OCI-LY3 (cell line): ENCODE measurements around the gene NUDCD2.

Experiments used
- H2AFZ ChIP-seq: fragments of 200-600, 300-600 bp; shearing (Covaris generic); 2 replicates; pipeline ENCODE4 v1.6.0; 2014; ENCODE audit warnings: antibody characterized with exemption, low read depth, low read length
- H3K27ac ChIP-seq: fragments of 200-600, 300-600 bp; sonication (generic); 2 replicates; pipeline ENCODE4 v1.5.1; 2014; ENCODE audit warnings: mild to moderate bottlenecking, low read length, moderate library complexity, mixed read lengths
- H3K27me3 ChIP-seq: fragments of 200-600, 300-600 bp; sonication (generic); 2 replicates; pipeline ENCODE4 v1.6.1; 2014; ENCODE audit warnings: low read depth, low read length, mixed read lengths
- H3K36me3 ChIP-seq: fragments of 200-600, 300-600 bp; sonication (generic); replicated peaks from 2 replicates; pipeline ENCODE3; 2014; ENCODE audit warnings: low read depth, low read length, mixed read lengths
- H3K4me1 ChIP-seq: fragments of 300-600, 200-600 bp; sonication (generic); 2 replicates; pipeline ENCODE4 v1.6.1; 2014; ENCODE audit warnings: low read length, mixed read lengths
- H3K4me2 ChIP-seq: fragments of 200-600, 300-600 bp; sonication (generic); 2 replicates; pipeline ENCODE4 v1.6.1; 2014; ENCODE audit warnings: low read length, mixed read lengths
- H3K4me3 ChIP-seq: fragments of 300-600, 200-600 bp; sonication (generic); 2 replicates; pipeline ENCODE4 v1.5.1; 2014; ENCODE audit warnings: antibody characterized with exemption, mild to moderate bottlenecking, low read length, moderate library complexity
- H3K79me2 ChIP-seq: fragments of 300-600, 200-600 bp; shearing (Covaris generic); 2 replicates; pipeline ENCODE4 v1.6.1; 2014; ENCODE audit warnings: mild to moderate bottlenecking, low read length, mixed read lengths
- H3K9ac ChIP-seq: fragments of 300-600, 200-600 bp; shearing (Covaris generic); 2 replicates; pipeline ENCODE4 v1.6.0; 2014; ENCODE audit warnings: mild to moderate bottlenecking, low read length, moderate library complexity
- H3K9me3 ChIP-seq: fragments of 200-600, 300-600 bp; shearing (Covaris generic); 2 replicates; pipeline ENCODE4 v1.6.1; 2014; ENCODE audit warnings: low read length, mixed read lengths; ENCODE audit not compliant: insufficient read depth
- H4K20me1 ChIP-seq: fragments of 200-600, 300-600 bp; sonication (generic); 2 replicates; pipeline ENCODE4 v1.6.1; 2016; ENCODE audit warnings: low read length, mixed read lengths; ENCODE audit not compliant: insufficient read depth
- CTCF ChIP-seq: fragments of 200-600, 300-600 bp; sonication (generic); IDR thresholded peaks from 2 replicates; pipeline ENCODE4 v1.5.1; 2014; ENCODE audit warnings: antibody characterized with exemption, low read length, low read depth
- EZH2phosphoT487 ChIP-seq: fragments of 200-600 bp; shearing (Covaris generic); IDR thresholded peaks from 2 replicates; pipeline ENCODE4 v1.6.1; 2018; ENCODE audit warnings: antibody characterized with exemption, mixed run types, low read depth

The NUDCD2 gene

GRCh38 chr5:163409384-163409783 lies 50.5 kb downstream of the NUDCD2 start:
- peaks cover 9% of the 10 kb centered on the region for H3K4me1 ChIP-seq
- H3K4me3 ChIP-seq, result no peak overlapping the region
- H3K36me3 ChIP-seq, result no peaks in the 10 kb centered on the region
- H3K9me3 ChIP-seq, result no peaks in the 10 kb centered on the region
- no peak for TF ChIP-seq EZH2phosphoT487
- no peak for TF ChIP-seq CTCF
- no peaks in the 10 kb centered on the region for H3K27me3 ChIP-seq
- H4K20me1 ChIP-seq, result no peaks in the 10 kb centered on the region
- H3K9ac ChIP-seq, result no peak overlapping the region
- H3K79me2 ChIP-seq, result no peaks in the 10 kb centered on the region
- no peak overlapping the region for H3K4me2 ChIP-seq
- H3K27ac ChIP-seq, result no peak overlapping the region
- H2AFZ ChIP-seq, result no peak overlapping the region

GRCh38 chr5:163408311-163408923 lies 51.5 kb downstream of the NUDCD2 start:
- Histone ChIP-seq H3K27me3 (peaks cover 4% of the 10 kb centered on the region; the same call in 1 of the 2 replicates), H3K9me3 (no peaks in the 10 kb centered on the region), H3K4me3 (peak overlapping the region; percentile 60), H3K36me3 (no peaks in the 10 kb centered on the region), H4K20me1 (no peaks in the 10 kb centered on the region), H3K9ac (no peak overlapping the region), H3K79me2 (no peaks in the 10 kb centered on the region), H3K27ac (no peak overlapping the region), H3K4me1 (peaks cover 9% of the 10 kb centered on the region), H2AFZ (0 out of 2 replicates have a peak overlapping the region, but pooled peaks have one; percentile 75), H3K4me2 (peak overlapping the region; percentile 87)
- TF ChIP-seq EZH2phosphoT487, result no peak
- peak; percentile 96 for TF ChIP-seq CTCF

- TF ChIP-seq CTCF (no peak), EZH2phosphoT487 (no peak)
- H4K20me1 ChIP-seq, result no peaks in the 10 kb centered on the region
- no peak overlapping the region for H3K27ac ChIP-seq
- H2AFZ ChIP-seq, result no peak overlapping the region
- H3K36me3 ChIP-seq, result no peaks in the 10 kb centered on the region
- no peaks in the 10 kb centered on the region for H3K9me3 ChIP-seq
- H3K27me3 ChIP-seq, result peaks cover 9% of the 10 kb centered on the region
- H3K9ac ChIP-seq, result no peak overlapping the region
- peaks cover 9% of the 10 kb centered on the region for H3K4me1 ChIP-seq
- no peaks in the 10 kb centered on the region for H3K79me2 ChIP-seq
- no peak overlapping the region; the same call in 1 of the 2 replicates for H3K4me2 ChIP-seq
- H3K4me3 ChIP-seq, result no peak overlapping the region
Measured at GRCh38 chr5:163407034-163407655, 52.8 kb downstream of the NUDCD2 start.

- Histone ChIP-seq H3K27ac (no peak overlapping the region), H3K36me3 (no peaks in the 10 kb centered on the region), H3K4me1 (peaks cover 9% of the 10 kb centered on the region), H3K4me2 (no peak overlapping the region), H3K27me3 (peaks cover 10% of the 10 kb centered on the region), H4K20me1 (no peaks in the 10 kb centered on the region), H3K4me3 (no peak overlapping the region), H3K9ac (no peak overlapping the region), H3K9me3 (no peaks in the 10 kb centered on the region), H2AFZ (no peak overlapping the region), H3K79me2 (no peaks in the 10 kb centered on the region)
- no peak for TF ChIP-seq EZH2phosphoT487
- TF ChIP-seq CTCF, result no peak
Measured at GRCh38 chr5:163404364-163405173, 55.3 kb downstream of the NUDCD2 start.
